Measurements from ENCODE around the gene ATOSB. TPM values are rescaled to one million over a fixed set of nuclear protein-coding genes. Genes with fewer than 3 reads are reported as not detected.

ATOSB gene
- total RNA-seq, 2 experiments from 2014 or later = 5.0 to 5.1 TPM

DNA sequence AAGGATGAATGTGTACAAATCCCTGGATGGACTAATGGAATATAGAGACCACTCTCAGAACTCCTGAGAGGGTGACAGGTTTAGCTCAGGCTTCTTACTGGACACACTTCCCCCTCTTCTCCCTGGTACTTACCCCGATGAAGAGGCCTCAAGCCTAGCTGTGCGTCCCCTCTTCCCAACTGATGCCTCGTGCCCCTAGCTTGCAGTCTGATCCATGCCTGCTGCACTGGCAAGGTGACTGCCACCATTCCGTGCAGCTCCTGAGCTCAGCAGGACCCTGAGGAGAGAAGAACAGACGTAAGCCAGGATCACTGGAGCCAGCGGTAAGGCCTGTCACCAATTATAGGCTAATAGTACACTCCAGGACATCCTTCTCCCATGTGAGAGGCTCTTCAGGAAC lies 7.2 kb downstream of the ATOSB start:
- CTCF ChIA-PET = no interaction called here
- Histone ChIP-seq H3K27ac (ENCODE audit: low read depth in 1 of 2, low read length in 2 of 2) (no peak overlapping the region), H3K36me3 (ENCODE audit: insufficient read depth, low read length) (peaks cover 44% of the 10 kb centered on the region), H3K27me3 (ENCODE audit: control insufficient read depth in 1 of 2, insufficient read depth in 2 of 2, low read length in 2 of 2) (no peaks in the 10 kb centered on the region), H3K9me3 (ENCODE audit: control insufficient read depth in 1 of 2, insufficient read depth in 1 of 2, low read length in 2 of 2) (no peaks in the 10 kb centered on the region), H3K4me3 (ENCODE audit: low read length) (no peak overlapping the region), H3K4me1 (ENCODE audit: insufficient read depth, low read length) (peaks cover 33% of the 10 kb centered on the region)
- Mint-ChIP-seq H3K36me3 (ENCODE audit: low read depth) (peaks cover 44% of the 10 kb centered on the region), H3K27me3 (no peaks in the 10 kb centered on the region), H3K27ac (no peak overlapping the region), H3K9me3 (no peaks in the 10 kb centered on the region), H3K4me3 (no peak overlapping the region), H3K4me1 (ENCODE audit: low read depth) (peaks cover 37% of the 10 kb centered on the region)
- ATAC-seq (ENCODE audit: poor library complexity) (no peak), DNase-seq (no peak)
- no peak for TF ChIP-seq CTCF (IDR thresholded peaks at IDR 0.05)
- intact Hi-C loops (cut with DNase I, micrococcal nuclease) = loop anchor here in 1 of 2 experiments (10.0 kb wide), 1 partner anchor 1656 kb away; no protein-coding TSS in a partner anchor
- POLR2A ChIA-PET = no interaction called here

DNA sequence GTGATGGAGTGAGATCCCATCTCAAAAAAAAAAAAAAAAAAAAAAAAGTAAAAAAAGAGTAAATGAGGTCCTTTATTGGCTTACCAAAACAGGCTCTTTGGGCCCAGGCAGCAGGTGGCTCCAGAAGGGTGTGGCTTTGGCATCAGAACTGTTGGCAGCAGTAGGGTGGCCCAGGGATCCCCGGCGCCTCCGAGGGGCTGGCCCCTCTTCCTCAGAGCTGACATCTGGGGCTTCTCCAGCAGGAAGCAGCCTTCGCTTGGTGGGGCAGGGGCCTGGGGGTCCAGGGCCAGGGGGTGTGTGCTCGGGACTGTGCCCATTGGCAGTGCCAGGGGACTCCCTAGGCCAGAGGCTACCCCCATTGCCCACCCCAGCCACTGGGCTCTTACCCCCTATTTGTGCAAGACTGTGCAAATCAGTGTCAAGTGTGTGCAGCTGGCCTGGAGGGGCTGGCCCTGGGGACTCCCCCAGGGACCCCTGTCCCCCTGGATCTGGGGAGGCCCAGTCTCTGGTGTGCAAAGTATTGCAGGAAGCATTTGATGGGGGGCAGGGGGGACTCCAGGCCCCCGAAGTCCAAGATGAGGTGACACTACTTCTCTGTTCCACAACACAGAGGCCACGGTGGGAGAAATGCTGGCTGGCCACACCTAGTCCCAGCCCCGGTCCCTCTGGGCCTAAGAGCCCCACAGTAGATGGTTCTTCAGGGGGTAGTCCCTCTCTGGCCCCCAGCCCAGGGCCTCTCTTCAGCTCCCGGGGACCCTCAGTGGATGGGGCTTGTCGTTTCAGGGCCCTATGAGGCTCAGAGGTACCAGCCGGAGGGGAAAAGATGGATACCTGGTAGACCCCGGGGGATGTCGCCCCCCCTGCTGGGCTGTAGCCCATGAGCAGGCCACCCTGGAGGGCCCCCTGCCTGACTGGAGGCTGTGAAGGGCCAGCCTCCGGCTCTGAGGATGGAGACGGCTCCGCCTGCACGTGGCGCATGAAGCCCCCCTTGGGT lies 8.1 kb downstream of the ATOSB start:
- H3K27me3 ChIP-seq (ENCODE audit: control insufficient read depth in 1 of 2, insufficient read depth in 2 of 2, low read length in 2 of 2) = no peaks in the 10 kb centered on the region
- H3K4me1 Mint-ChIP-seq (ENCODE audit: low read depth) = peaks cover 40% of the 10 kb centered on the region
- POLR2A ChIA-PET = no interaction called here
- no peak for TF ChIP-seq CTCF (IDR thresholded peaks at IDR 0.05)
- H3K36me3 ChIP-seq (ENCODE audit: insufficient read depth, low read length) = peaks cover 44% of the 10 kb centered on the region
- no peak for DNase-seq
- H3K27ac ChIP-seq (ENCODE audit: low read depth in 1 of 2, low read length in 2 of 2) = no peak overlapping the region
- intact Hi-C loops (cut with DNase I, micrococcal nuclease) = loop anchor here in 1 of 2 experiments (10.0 kb wide), 1 partner anchor 1657 kb away; no protein-coding TSS in a partner anchor
- no peak overlapping the region for H3K4me3 Mint-ChIP-seq
- no peaks in the 10 kb centered on the region for H3K27me3 Mint-ChIP-seq
- CTCF ChIA-PET = interaction anchor here (1.3 kb wide), 1 partner anchor 10 kb away, joined by 3 read pairs; no protein-coding TSS in a partner anchor
- no peaks in the 10 kb centered on the region for H3K9me3 ChIP-seq (ENCODE audit: control insufficient read depth in 1 of 2, insufficient read depth in 1 of 2, low read length in 2 of 2)
- no peak overlapping the region for H3K4me3 ChIP-seq (ENCODE audit: low read length)
- ATAC-seq (ENCODE audit: poor library complexity) = no peak
- H3K27ac Mint-ChIP-seq = no peak overlapping the region
- no peaks in the 10 kb centered on the region for H3K9me3 Mint-ChIP-seq
- H3K36me3 Mint-ChIP-seq (ENCODE audit: low read depth) = peaks cover 52% of the 10 kb centered on the region
- H3K4me1 ChIP-seq (ENCODE audit: insufficient read depth, low read length) = peaks cover 35% of the 10 kb centered on the region

- no peaks in the 10 kb centered on the region for H3K27me3 Mint-ChIP-seq
- no peak overlapping the region for H3K27ac ChIP-seq (ENCODE audit: low read depth in 1 of 2, low read length in 2 of 2)
- POLR2A ChIA-PET = no interaction called here
- no peak for TF ChIP-seq CTCF (IDR thresholded peaks at IDR 0.05)
- H3K4me3 ChIP-seq (ENCODE audit: low read length) = no peak overlapping the region
- H3K4me1 ChIP-seq (ENCODE audit: insufficient read depth, low read length) = peaks cover 37% of the 10 kb centered on the region
- H3K27ac Mint-ChIP-seq = no peak overlapping the region
- peaks cover 54% of the 10 kb centered on the region for H3K36me3 Mint-ChIP-seq (ENCODE audit: low read depth)
- DNase-seq (no peak), ATAC-seq (ENCODE audit: poor library complexity) (no peak)
- intact Hi-C loops (cut with DNase I, micrococcal nuclease) = loop anchor here in 1 of 2 experiments (10.0 kb wide), 1 partner anchor 1658 kb away; no protein-coding TSS in a partner anchor
- H3K27me3 ChIP-seq (ENCODE audit: control insufficient read depth in 1 of 2, insufficient read depth in 2 of 2, low read length in 2 of 2) = no peaks in the 10 kb centered on the region
- no peak overlapping the region for H3K4me3 Mint-ChIP-seq
- peaks cover 38% of the 10 kb centered on the region for H3K4me1 Mint-ChIP-seq (ENCODE audit: low read depth)
- no peaks in the 10 kb centered on the region for H3K9me3 Mint-ChIP-seq
- no peaks in the 10 kb centered on the region for H3K9me3 ChIP-seq (ENCODE audit: control insufficient read depth in 1 of 2, insufficient read depth in 1 of 2, low read length in 2 of 2)
- H3K36me3 ChIP-seq (ENCODE audit: insufficient read depth, low read length) = peaks cover 44% of the 10 kb centered on the region
- CTCF ChIA-PET = interaction anchor here (0.6 to 1.3 kb wide), 2 partner anchors 9 to 539 kb away, joined by 3 to 4 read pairs; no protein-coding TSS in a partner anchor
Observed at GRCh38 chr9:35106343-35106730, 9.3 kb downstream of the ATOSB start.

Measured in CD4-positive, alpha-beta T cell (primary cell).